Liver (tissue), 3 donors: ENCODE measurements around the gene TCF12.

Source experiments
- CTCF ChIP-seq: fragments of 150-350 bp; IDR thresholded peaks from 2 replicates; pipeline ENCODE4 v1.5.1; 2017; ENCODE audit warnings: improper control_type of control experiment, low read depth, low read length; ENCODE audit not compliant: missing input control
- GABPA ChIP-seq, 2 donors: IDR thresholded peaks in 1 of 2; conservative IDR thresholded peaks in 1 of 2; 2 replicates each; pipeline ENCODE4 v1.6.1; 2016; ENCODE audit warnings: antibody characterized with exemption in 2 of 2, mild to moderate bottlenecking in 1 of 2, moderate library complexity in 1 of 2
- HNF4G ChIP-seq: IDR thresholded peaks from 2 replicates; pipeline ENCODE4 v1.6.1; 2016; ENCODE audit warnings: antibody characterized with exemption
- JUND ChIP-seq, 2 donors: IDR thresholded peaks; 2 replicates each; pipeline ENCODE4 v1.6.1; 2016; ENCODE audit warnings: antibody characterized with exemption in 2 of 2
- MAX ChIP-seq: IDR thresholded peaks from 2 replicates; pipeline ENCODE4 v1.6.1; 2016; ENCODE audit warnings: antibody characterized with exemption
- RXRA ChIP-seq, 2 donors: IDR thresholded peaks; 2 replicates each; pipeline ENCODE4 v1.6.1; 2017 to 2018; ENCODE audit warnings: antibody characterized with exemption in 2 of 2, mild to moderate bottlenecking in 1 of 2
- SP1 ChIP-seq: IDR thresholded peaks from 2 replicates; pipeline ENCODE4 v1.6.1; 2018; ENCODE audit warnings: antibody characterized with exemption, mild to moderate bottlenecking
- TAF1 ChIP-seq: conservative IDR thresholded peaks from 2 replicates; pipeline ENCODE4 v1.6.1; 2016; ENCODE audit warnings: antibody characterized with exemption, mild to moderate bottlenecking
- YY1 ChIP-seq: IDR thresholded peaks from 2 replicates; pipeline ENCODE4 v1.6.1; 2016; ENCODE audit warnings: antibody characterized with exemption, mild to moderate bottlenecking
- ZBTB33 ChIP-seq: IDR thresholded peaks from 2 replicates; pipeline ENCODE4 v1.6.1; 2016; ENCODE audit warnings: antibody characterized with exemption
- TF ChIP-seq, protein P1 (sequence below): IDR thresholded peaks from 2 replicates; pipeline ENCODE4 v1.6.1; 2016; ENCODE audit warnings: antibody characterized with exemption, mild to moderate bottlenecking
- TF ChIP-seq, protein P2 (sequence below): IDR thresholded peaks from 2 replicates; pipeline ENCODE4 v1.6.1; 2016; ENCODE audit warnings: antibody characterized with exemption
- donor health status: healthy.
- donor health status: healthy.

DNA sequence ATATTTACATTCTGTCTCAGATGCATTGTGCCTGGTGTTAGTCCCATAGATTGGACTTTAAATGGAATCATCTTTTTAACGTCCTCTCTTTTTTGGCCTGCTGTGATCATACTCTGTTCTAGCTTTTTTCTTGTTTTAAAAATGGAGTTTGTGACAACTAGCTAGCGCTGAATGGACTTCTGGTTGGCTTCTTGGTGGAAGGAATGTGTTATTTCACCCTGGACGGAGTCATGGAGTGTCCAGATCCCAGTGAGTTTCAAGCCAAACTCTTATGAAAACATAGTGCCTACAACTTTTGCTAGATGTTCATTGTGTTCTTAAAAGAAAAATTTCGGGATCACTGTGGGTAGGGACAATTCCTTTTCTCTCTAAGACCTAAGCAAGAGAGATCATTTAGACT is 192.6 kb downstream of the TCF12 start:
- TF ChIP-seq CTCF, result peak; percentile 17
- TF ChIP-seq RXRA (IDR thresholded peaks at IDR 0.05), result no peak
- no peak for TF ChIP-seq GABPA (IDR thresholded peaks at IDR 0.05 in 1 of 2, conservative IDR thresholded peaks at IDR 0.05 in 1 of 2)
- no peak for TF ChIP-seq SP1
- no peak for TF ChIP-seq YY1
- TF ChIP-seq ZBTB33, result no peak
- no peak for TF ChIP-seq TAF1
- TF ChIP-seq, protein P1, sequence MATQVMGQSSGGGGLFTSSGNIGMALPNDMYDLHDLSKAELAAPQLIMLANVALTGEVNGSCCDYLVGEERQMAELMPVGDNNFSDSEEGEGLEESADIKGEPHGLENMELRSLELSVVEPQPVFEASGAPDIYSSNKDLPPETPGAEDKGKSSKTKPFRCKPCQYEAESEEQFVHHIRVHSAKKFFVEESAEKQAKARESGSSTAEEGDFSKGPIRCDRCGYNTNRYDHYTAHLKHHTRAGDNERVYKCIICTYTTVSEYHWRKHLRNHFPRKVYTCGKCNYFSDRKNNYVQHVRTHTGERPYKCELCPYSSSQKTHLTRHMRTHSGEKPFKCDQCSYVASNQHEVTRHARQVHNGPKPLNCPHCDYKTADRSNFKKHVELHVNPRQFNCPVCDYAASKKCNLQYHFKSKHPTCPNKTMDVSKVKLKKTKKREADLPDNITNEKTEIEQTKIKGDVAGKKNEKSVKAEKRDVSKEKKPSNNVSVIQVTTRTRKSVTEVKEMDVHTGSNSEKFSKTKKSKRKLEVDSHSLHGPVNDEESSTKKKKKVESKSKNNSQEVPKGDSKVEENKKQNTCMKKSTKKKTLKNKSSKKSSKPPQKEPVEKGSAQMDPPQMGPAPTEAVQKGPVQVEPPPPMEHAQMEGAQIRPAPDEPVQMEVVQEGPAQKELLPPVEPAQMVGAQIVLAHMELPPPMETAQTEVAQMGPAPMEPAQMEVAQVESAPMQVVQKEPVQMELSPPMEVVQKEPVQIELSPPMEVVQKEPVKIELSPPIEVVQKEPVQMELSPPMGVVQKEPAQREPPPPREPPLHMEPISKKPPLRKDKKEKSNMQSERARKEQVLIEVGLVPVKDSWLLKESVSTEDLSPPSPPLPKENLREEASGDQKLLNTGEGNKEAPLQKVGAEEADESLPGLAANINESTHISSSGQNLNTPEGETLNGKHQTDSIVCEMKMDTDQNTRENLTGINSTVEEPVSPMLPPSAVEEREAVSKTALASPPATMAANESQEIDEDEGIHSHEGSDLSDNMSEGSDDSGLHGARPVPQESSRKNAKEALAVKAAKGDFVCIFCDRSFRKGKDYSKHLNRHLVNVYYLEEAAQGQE, result no peak
- no peak for TF ChIP-seq HNF4G
- no peak for TF ChIP-seq JUND (IDR thresholded peaks at IDR 0.05)
- TF ChIP-seq MAX, result no peak
- TF ChIP-seq, protein P2, sequence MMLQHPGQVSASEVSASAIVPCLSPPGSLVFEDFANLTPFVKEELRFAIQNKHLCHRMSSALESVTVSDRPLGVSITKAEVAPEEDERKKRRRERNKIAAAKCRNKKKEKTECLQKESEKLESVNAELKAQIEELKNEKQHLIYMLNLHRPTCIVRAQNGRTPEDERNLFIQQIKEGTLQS, result no peak
